Measurements from ENCODE around the gene ANKAR.
"Not testable (repeated sequence)": the region's sequence is repeated elsewhere in the genome, so short reads cannot be mapped to it uniquely, and the experiment has no call there.

Gene ANKAR

GRCh38 chr2:189674374-189675112 is at the start of gene ANKAR:
ANKAR (plus strand) TSS chr2:189674670; CDS start chr2:189676491, 1,821 bp downstream.
- DNase-seq (ENCODE audit: low read depth) = peak; percentile 64

DNA sequence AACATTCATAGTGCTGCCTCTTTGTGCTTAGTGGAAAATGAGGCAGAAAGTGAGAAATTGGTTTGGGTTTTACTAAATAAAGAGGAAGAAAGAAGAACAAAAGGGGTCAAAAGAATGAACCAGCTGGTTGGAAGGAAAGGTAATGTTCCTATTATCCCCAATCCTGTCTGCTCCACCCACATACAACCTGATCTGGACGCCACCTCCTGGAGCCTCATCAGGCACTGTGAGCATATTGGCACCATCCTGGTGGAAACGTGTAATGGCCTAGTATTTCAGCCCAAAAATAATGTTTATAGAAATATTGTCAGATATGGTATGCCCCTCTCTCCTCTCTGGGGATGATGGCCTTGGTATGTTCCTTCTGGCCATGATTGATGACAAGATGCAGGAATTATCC is 48.8 kb upstream of the ANKAR start:
- no peak for DNase-seq (ENCODE audit: low read depth)

GRCh38 chr2:189627789-189628188 is 46.7 kb upstream of the ANKAR start:
- no peak for DNase-seq (ENCODE audit: low read depth)

DNA sequence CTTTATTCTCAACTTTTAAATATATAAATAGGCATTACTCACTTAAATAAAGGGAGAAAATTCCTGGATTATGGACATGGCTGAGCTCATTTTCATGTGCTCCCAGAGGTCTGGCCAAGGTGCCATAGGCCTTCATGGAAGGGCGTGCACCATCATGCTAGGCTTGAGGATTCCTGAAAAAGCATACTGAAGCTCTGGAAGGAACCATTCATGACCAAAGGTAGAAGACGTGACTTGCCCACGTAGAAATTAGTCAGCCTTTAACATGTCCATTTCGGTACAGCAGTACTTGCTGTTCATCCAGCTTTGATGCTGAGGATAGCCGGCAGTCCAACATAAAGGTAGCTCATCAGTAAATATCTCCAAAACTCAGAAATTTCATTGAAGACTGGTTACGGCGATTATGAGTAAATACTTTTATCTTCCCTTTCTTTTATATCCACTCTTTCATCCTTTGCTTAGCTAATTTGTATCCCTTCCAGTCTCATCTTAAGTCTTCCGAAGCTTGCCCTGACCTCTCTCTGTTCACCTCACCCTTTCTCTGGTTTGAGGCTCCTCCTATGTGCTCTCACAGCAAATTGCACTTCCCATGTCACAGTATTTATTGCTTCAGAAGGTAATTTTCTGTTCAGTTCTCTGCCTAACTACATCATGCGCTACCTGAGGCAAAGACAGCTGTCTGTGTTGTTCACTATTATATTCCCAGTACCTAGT is 45.5 kb upstream of the ANKAR start:
- no peak for DNase-seq (ENCODE audit: low read depth)

DNA sequence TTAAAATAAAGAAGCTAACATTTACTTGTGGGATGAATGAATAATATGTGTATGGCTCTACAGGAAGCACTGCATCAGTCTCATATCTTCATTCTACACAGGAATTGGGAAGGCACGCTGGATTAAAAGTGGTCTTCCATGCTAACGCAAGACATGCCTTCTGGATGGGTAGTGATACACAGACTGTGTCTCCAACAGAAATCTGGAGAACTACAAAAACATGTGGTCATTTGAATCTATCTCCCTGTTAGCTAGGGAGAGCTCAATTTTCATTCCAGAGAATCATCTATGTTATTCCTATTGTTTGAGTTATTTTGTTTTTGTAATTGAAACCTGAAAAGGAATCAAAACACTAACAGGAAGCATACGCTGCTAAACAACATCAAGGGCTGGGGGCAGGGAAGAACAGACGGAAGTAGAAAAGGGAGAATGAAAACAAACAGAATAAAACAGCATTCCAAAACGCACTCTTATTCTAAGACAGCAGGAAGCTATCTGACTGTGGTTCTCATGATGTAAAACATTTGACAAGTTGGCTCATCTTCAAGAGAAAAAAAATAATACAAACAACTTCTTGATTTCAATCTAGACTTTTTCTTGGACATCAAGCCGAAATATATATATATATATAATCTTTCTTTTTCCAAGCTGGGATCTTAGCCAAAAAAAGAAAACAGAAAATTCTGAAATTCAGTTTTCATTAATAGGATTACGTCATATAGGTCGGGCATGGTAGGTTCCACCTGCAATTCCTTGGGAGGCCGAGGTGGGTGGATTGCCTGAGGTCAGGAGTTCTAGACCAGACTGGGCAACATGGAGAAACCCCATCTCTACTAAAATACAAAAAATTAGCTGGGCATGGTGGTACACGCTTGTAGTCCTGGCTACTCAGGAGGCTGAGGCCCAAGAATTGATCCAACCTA is 44.7 kb upstream of the ANKAR start:
- no peak for DNase-seq (ENCODE audit: low read depth)

GRCh38 chr2:189631849-189632248 is 42.6 kb upstream of the ANKAR start:
- no peak for DNase-seq (ENCODE audit: low read depth)

- DNase-seq (ENCODE audit: low read depth) = no peak
Observed at GRCh38 chr2:189633392-189633811, 41.1 kb upstream of the ANKAR start.

DNA sequence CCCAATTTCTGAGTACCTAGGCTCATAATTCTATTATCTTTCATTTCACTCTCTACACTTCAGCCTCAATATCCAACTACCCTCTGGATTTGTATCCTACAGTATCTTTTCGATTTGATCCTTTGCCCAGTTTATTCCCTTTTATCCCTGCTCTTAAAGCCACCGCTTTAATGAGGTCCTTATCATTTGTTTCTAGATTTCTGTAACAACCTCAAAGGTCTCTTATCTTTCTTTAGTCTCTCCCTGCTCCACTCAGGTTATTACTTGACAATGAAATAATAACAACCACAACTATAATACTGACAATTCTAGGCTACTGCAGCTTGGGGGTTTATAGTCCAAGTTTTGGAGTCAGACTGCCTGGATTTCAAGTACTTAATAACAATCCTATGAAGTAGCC is 39.1 kb upstream of the ANKAR start:
- DNase-seq (ENCODE audit: low read depth) = no peak

GRCh38 chr2:189638301-189639006 is 36.0 kb upstream of the ANKAR start:
- no peak for DNase-seq (ENCODE audit: low read depth)

DNA sequence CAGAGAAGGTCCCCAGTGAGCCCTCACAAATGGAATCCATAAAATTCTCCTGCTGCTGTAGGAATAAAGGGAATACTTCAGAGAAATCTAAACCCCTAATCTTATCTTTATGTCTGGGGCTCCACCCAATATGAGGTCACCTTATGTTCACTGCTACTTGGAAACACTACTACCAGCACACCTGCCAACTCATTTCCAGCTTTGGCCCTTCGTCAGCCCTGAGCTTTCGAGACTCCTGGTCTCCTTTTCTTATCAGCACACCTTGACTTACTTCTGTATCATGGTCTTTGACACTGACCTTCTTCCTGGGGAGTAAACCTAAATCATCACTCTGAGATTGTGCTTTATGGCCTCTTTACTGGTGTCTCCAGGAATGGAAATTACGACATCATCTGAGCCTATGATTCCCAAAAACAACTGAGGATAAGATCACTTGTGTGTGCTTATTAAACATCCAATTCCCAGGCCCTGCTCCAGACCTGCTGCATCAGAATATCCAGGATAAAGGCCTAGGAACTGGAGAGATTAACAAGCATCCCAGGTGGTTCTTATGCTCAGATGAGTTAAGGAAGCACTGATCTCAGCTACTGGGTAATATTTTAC is 35.4 kb upstream of the ANKAR start:
- no peak for DNase-seq (ENCODE audit: low read depth)

GRCh38 chr2:189641002-189641401 is 33.5 kb upstream of the ANKAR start:
- no peak for DNase-seq (ENCODE audit: low read depth)

- DNase-seq (ENCODE audit: low read depth) = no peak
Observed at GRCh38 chr2:189641590-189641989, 32.9 kb upstream of the ANKAR start.

GRCh38 chr2:189646521-189646920 is 27.9 kb upstream of the ANKAR start:
- DNase-seq (ENCODE audit: low read depth) = no peak

DNA sequence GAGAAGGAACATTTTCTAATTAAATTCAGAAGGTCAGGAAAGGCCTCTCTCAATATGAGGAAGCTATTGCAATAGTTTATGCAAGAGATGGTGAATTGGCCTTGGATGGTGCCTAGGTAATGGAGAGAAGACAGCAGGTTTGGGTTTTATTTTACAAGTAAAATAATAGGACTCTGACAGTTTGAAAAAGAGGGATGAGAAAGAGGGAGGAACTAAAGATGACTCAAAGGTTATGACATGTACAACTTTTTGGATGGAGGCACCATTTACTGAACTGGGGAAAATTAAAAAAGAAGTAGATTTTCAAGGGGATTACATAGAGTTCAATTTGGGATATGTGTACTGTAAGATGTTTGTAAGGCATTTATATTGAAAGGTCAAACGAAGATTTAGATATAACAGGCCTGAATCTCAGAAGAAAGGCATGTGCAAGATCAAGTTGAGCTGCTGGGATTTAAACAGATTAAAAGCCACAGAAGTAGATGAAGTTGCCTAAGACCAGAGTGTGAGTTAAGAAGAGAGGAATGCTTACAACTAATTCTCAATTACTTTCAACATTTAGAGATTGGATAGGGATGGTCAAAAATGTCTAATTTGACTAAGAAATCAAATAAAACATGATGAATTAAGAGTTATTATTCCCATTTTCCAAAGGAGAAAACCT is 25.5 kb upstream of the ANKAR start:
- DNase-seq (ENCODE audit: low read depth) = no peak

DNA sequence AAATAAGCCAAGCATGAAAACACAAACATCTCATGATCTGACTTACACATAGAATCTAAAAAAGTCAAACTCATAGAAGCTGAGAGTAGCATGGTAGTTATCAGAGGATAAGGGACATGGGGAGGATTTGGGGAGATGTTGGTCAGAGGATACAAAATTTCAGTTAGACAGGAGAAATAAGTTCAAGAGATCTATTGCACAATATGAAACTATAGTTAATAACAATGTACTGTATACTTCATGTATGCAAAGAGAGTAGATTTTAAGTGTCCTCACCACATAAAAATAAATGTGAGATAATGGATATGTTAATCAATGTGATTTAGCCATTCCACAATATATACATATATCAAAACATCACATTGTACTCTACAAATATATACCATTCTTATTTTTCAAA is 23.2 kb upstream of the ANKAR start:
- DNase-seq (ENCODE audit: low read depth) = no peak

DNA sequence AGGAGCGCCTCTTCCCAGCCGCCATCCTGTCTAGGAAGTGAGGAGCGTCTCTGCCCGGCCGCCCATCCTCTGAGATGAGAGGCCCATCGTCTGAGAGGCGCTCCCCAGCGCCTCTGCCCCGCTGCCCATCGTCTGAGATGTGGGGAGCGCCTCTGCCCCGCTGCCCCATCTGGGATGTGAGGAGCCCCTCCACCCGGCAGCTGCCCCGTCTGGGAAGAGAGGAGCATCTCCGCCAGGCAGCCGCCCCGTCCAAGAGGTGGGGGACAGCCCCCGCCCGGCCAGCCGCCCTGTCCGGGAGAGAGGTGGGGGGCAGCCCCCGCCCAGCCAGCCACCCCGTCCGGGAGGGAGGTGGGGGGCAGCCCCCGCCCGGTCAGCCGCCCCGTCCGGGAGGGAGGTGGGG is 21.0 kb upstream of the ANKAR start:
- DNase-seq (ENCODE audit: low read depth) = not testable (repeated sequence)

DNA sequence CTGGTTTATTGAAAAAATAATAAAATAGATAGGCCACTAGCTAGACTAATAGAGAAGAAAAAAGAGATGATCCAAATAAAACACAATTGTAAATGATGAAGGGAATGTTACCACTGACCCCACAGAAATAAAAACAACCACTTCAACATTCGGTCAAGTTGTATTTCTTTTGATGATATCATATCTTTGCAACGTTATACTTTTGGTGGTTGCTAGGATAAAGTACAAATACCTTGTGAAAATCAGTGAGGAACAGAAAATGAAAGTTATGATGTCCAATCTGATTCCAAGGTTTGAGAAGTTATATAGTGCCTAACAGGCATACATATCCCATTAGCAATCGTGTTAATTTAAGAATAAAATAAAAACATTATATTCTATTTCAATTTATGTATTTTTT is 19.8 kb upstream of the ANKAR start:
- no peak for DNase-seq (ENCODE audit: low read depth)

DNA sequence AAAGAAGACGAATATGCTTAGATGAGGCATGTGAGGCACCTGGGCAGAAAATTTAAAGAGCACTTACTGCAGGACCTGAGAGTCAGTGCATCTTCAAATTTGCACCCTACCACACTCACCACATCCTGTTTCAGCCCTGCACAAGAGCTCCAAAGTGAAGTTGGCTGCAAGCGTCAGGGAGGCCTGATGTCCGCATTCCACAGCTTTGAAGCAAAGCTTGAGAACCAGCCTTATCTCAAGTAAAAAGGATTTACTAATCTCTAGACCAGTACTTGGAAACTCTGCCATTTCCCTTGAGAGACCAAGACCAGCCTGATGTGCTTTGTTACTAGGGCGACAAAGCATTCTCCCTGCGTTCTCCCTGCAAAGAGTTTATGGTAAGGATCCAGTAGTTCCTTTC is 16.6 kb upstream of the ANKAR start:
- peak; percentile 26 for DNase-seq (ENCODE audit: low read depth)

- no peak for DNase-seq (ENCODE audit: low read depth)
Observed at GRCh38 chr2:189658306-189659212, 15.9 kb upstream of the ANKAR start.

DNA sequence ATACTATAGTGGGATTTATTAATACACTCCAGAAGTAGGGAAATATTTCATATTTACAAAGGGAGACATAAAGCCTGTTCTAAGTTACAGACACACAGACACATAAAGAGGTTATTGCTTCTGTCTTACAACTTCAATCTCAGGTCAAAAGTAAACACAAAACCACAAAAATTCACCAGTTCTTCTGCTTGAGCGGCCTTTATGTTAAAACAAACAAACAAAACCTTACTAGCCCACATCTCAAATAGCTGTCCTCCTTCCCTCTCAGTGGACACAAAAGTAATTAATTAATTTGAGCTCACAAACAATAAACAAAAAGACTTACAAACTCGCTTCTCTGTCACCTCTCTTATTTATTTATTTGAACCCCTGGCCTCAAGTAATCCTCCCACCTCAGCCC is 14.7 kb upstream of the ANKAR start:
- no peak for DNase-seq (ENCODE audit: low read depth)
